Adrenal gland (tissue), 5 donors: ENCODE data around the gene GABPB1.

Experiments used
- CTCF ChIP-seq, 6 experiments: fragments of 450-650 bp in 4 of 6; fragments of 200-600 bp in 2 of 6; sonication (generic) in 1 of 6; IDR thresholded peaks; 1 replicate in 5 of 6; 2 replicates in 1 of 6; pipeline versions ENCODE4 v1.5.1 to v1.8.0; 2016 to 2021; ENCODE audit warnings: antibody characterized with exemption in 6 of 6, mild to moderate bottlenecking in 2 of 6, moderate library complexity in 1 of 6
- POLR2A ChIP-seq, 2 donors: fragments of 450-650 bp; IDR thresholded peaks; one replicate each; pipeline ENCODE4 v1.6.1; 2017; ENCODE audit warnings: antibody characterized with exemption in 2 of 2, mild to moderate bottlenecking in 2 of 2, moderate library complexity in 1 of 2
- donor health status: DM: no; HTN: no; CAD: no.

DNA sequence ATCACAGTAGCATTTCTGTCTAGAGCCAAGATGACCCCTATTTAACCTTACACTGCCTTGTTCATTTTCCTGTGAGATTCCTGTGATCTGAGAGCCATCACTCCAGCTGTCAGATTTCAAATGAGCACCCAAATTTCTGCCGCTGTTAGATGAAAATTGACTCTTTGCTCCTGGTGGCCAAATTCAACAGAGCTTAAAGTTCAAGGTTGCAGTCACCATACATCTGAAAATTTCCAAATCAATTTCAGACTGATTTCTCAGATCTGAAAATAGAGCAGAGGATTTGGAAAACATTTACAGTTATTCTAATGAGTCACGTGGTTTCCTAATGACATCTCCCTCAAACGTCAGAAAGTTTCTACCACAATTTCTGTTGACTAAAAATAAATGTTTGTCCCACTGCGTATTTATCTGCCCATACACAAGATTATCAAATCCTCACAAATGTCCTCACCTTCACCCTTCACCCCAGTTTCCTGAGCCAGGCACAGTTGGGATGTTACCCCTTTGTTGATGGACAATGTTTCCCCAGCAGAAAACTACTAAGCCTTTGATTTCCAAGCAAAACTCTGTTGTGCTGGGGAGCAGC is 105.9 kb downstream of the GABPB1 start:
- TF ChIP-seq POLR2A (IDR thresholded peaks at IDR 0.05), result no peak
- no peak for TF ChIP-seq CTCF (IDR thresholded peaks at IDR 0.05)
